HepG2 (cell line): ENCODE data around the gene DDAH1. TPM values are rescaled to one million over a fixed set of nuclear protein-coding genes. Genes with fewer than 3 reads are reported as not detected.

Source experiments
- ATAC-seq: fragments of 200-7000 bp; cut with Tn5 transposase; 3 replicates; pipeline ENCODE4 v1.9.1; 2020; ENCODE audit warnings: mild to moderate bottlenecking, moderate library complexity
- BruUV-seq: library from RNA; stranded (reverse); fragments of 400-500 nt; replicated peaks from 2 replicates; lab custom pipeline; 2021; lab: Mats Ljungman, UMichigan
- CTCF ChIA-PET: fragments of 300-600 bp; formaldehyde crosslinking; extraction: SDS; loops from one replicate; lab custom pipeline; 2021; ENCODE audit warnings: low total read pairs, inconsistent platforms, low intra/inter-chr PET ratio; lab: Yijun Ruan, JAX
- POLR2A ChIA-PET: fragments of 350-600 bp; sonication (Branson Sonifier 250); formaldehyde crosslinking; loops from one replicate; lab custom pipeline; 2020; ENCODE audit warnings: antibody characterized with exemption, inconsistent platforms; lab: Yijun Ruan, JAX
- DNase-seq: peaks from one replicate; pipeline ENCODE4 v3.0.0-alpha.2; 2015; ENCODE audit warnings: low spot score
- FAIRE-seq: peaks from 3 replicates; lab custom pipeline; 2011; peaks lifted over from hg19 to GRCh38; lab: Jason Lieb, UNC
- H2AFZ ChIP-seq: one replicate; pipeline ENCODE4 v1.6.1; 2011; ENCODE audit warnings: low read length, inconsistent platforms
- H3K27ac ChIP-seq: fragments of 300-600 bp; 3 replicates; pipeline ENCODE4 v1.8.0; 2011; ENCODE audit warnings: mixed run types, mild to moderate bottlenecking, mixed read lengths, low read length, inconsistent platforms; ENCODE audit not compliant: insufficient read depth; ENCODE audit errors: extremely low read length
- H3K27me3 ChIP-seq, 2 experiments: fragments of 200-600 bp in 1 of 2; 2 replicates in 1 of 2; 3 replicates in 1 of 2; pipeline versions ENCODE4 v1.6.0 to v1.8.0; 2011; ENCODE audit warnings: low read length in 2 of 2, mild to moderate bottlenecking in 2 of 2, moderate library complexity in 2 of 2, inconsistent platforms in 1 of 2; ENCODE audit not compliant: insufficient read depth in 2 of 2, control insufficient read depth in 1 of 2
- H3K36me3 ChIP-seq, 2 experiments: fragments of 200-600 bp in 1 of 2; replicated peaks in 1 of 2; 2 replicates in 1 of 2; 3 replicates in 1 of 2; pipeline versions ENCODE4 v1.5.1 to v1.8.0; 2011; ENCODE audit warnings: low read length in 2 of 2, inconsistent platforms in 1 of 2; ENCODE audit not compliant: insufficient read depth in 2 of 2, control insufficient read depth in 1 of 2
- H3K4me1 ChIP-seq: 2 replicates; pipeline ENCODE4 v1.5.1; 2012; ENCODE audit warnings: low read length, inconsistent platforms; ENCODE audit not compliant: insufficient read depth
- H3K4me2 ChIP-seq: 2 replicates; pipeline ENCODE4 v1.6.0; 2011; ENCODE audit warnings: low read depth, low read length, inconsistent platforms
- H3K4me3 ChIP-seq, 3 experiments: fragments of 200-600 bp in 1 of 3; sonication (generic), shearing (Covaris generic) in 1 of 3; replicated peaks in 1 of 3; 2 replicates each; pipeline ENCODE4 v1.5.1; 2011 to 2016; ENCODE audit warnings: low read length in 3 of 3, inconsistent platforms in 2 of 3, low read depth in 2 of 3, mild to moderate bottlenecking in 2 of 3, control low read depth in 1 of 3, mixed read lengths in 1 of 3; ENCODE audit not compliant: insufficient read depth in 1 of 3
- H3K79me2 ChIP-seq: one replicate; pipeline ENCODE4 v1.6.1; 2011; ENCODE audit warnings: low read length, inconsistent platforms; ENCODE audit not compliant: insufficient read depth
- H3K9ac ChIP-seq: 2 replicates; pipeline ENCODE4 v1.6.0; 2011; ENCODE audit warnings: mild to moderate bottlenecking, low read depth, low read length, inconsistent platforms; ENCODE audit not compliant: insufficient read depth
- H3K9me3 ChIP-seq: 2 replicates; pipeline ENCODE4 v1.5.1; 2012; ENCODE audit warnings: mild to moderate bottlenecking, low read length
- H4K20me1 ChIP-seq: 2 replicates; pipeline ENCODE4 v1.6.0; 2011; ENCODE audit warnings: inconsistent platforms, mild to moderate bottlenecking, low read length, moderate library complexity; ENCODE audit not compliant: insufficient read depth
- NBN ChIP-seq: fragments of 450-650 bp; conservative IDR thresholded peaks from 2 replicates; pipeline ENCODE4 v1.6.1; 2017
- NFE2L1 ChIP-seq: sonication (generic); formaldehyde crosslinking; IDR thresholded peaks from 2 replicates; pipeline ENCODE4 v1.4.0; 2020; ENCODE audit warnings: missing genetic modification reagents, mild to moderate bottlenecking, borderline replicate concordance
- ZEB1 ChIP-seq: IDR thresholded peaks from 2 replicates; pipeline ENCODE4 v1.6.1; 2012; ENCODE audit warnings: mild to moderate bottlenecking, low read depth, inconsistent platforms; ENCODE audit not compliant: insufficient replicate concordance
- ZNF275 ChIP-seq: sonication (generic); formaldehyde crosslinking; IDR thresholded peaks from 2 replicates; pipeline ENCODE4 v1.8.0; 2022; ENCODE audit warnings: missing genetic modification reagents, mild to moderate bottlenecking, inconsistent platforms, borderline replicate concordance
- ZNF431 ChIP-seq: sonication (generic); formaldehyde crosslinking; IDR thresholded peaks from 2 replicates; pipeline ENCODE4 v1.9.0; 2022; ENCODE audit warnings: missing genetic modification reagents, low read depth, mild to moderate bottlenecking, borderline replicate concordance
- ZNF543 ChIP-seq: sonication (generic); formaldehyde crosslinking; IDR thresholded peaks from 2 replicates; pipeline ENCODE4 v1.4.0; 2020; ENCODE audit warnings: mild to moderate bottlenecking, missing genetic modification reagents
- ZNF773 ChIP-seq: sonication (generic); formaldehyde crosslinking; IDR thresholded peaks from 2 replicates; pipeline ENCODE4 v1.4.0; 2020; ENCODE audit warnings: missing genetic modification reagents, borderline replicate concordance
- WGBS: methylation state at CpG from one replicate; pipeline ENCODE4 v1.1.6; 2017; ENCODE audit warnings: low lambda C conversion rate; 5-methylcytosine and 5-hydroxymethylcytosine counted together
- in situ Hi-C: cut with HindIII; loops from 2 replicates; pipeline ENCODE4 v1.10.0; 2017; ENCODE audit warnings: low pct_unique_long_range_greater_than_20kb; ENCODE audit not compliant: extremely low pct_ligation_motif_present
- intact Hi-C: fragments of 100-400 bp; cut with micrococcal nuclease; formaldehyde crosslinking; loops from one replicate; pipeline ENCODE4 v1.10.0; 2022; ENCODE audit not compliant: unreplicated experiment
- polyA plus RNA-seq, 8 experiments: library from polyadenylated mRNA; depleted of rRNA in 3 of 8; stranded (reverse) in 7 of 8; unstranded in 1 of 8; fragments of >200 nt; fragmentation: Illumina TruSeq in 4 of 8; extraction: Trizol in 4 of 8; gene quantifications; 2 replicates each; pipeline versions ENCODE4 v1.2.1 to v1.2.3, GENCODE V29; 2011 to 2016; ENCODE audit warnings: low read depth in 4 of 8, missing spikeins in 1 of 8, mixed read lengths in 1 of 8; ENCODE audit not compliant: insufficient read depth in 1 of 8
- total RNA-seq, 5 experiments: library from RNA; depleted of rRNA; stranded (reverse); fragments of >200 nt; fragmentation: Illumina TruSeq; extraction: Trizol; gene quantifications; 2 replicates each; pipeline ENCODE4 v1.2.3, GENCODE V29; 2016; ENCODE audit warnings: low read depth in 1 of 5
- TF ChIP-seq, protein P1 (sequence below): IDR thresholded peaks from 2 replicates; pipeline ENCODE4 v1.4.0; 2020; ENCODE audit warnings: mild to moderate bottlenecking, missing genetic modification reagents
- TF ChIP-seq, protein P2 (sequence below): sonication (generic); formaldehyde crosslinking; IDR thresholded peaks from 2 replicates; pipeline ENCODE4 v1.4.0; 2020; ENCODE audit warnings: mild to moderate bottlenecking, missing genetic modification reagents

DDAH1 gene
- total and polyA plus RNA-seq, 2 of the 13 experiments (the other 11 are each of a cell fraction or from before 2014, with no cell fraction given), result 39.7 to 64.4 TPM

DNA sequence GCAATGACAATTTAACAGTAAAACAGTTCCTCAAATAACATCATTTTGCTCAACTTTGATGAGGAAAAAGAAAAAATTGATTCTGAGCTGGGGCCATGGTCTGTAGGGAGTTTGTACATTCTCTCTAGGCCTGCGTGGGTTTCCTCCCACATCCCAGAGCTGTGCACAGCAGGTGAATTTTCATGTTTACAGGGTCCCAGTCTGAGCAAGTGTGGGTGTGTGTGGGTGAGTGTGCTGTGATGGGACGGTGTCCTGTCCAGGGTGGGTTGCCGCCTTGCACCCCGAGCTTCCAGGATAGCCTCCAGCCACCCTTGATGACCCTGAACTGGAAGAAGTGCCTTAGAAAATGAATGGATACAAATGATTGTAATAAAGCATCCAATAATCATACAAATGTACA is 112.9 kb downstream of the DDAH1 start (continued):
- TF ChIP-seq, protein P1, sequence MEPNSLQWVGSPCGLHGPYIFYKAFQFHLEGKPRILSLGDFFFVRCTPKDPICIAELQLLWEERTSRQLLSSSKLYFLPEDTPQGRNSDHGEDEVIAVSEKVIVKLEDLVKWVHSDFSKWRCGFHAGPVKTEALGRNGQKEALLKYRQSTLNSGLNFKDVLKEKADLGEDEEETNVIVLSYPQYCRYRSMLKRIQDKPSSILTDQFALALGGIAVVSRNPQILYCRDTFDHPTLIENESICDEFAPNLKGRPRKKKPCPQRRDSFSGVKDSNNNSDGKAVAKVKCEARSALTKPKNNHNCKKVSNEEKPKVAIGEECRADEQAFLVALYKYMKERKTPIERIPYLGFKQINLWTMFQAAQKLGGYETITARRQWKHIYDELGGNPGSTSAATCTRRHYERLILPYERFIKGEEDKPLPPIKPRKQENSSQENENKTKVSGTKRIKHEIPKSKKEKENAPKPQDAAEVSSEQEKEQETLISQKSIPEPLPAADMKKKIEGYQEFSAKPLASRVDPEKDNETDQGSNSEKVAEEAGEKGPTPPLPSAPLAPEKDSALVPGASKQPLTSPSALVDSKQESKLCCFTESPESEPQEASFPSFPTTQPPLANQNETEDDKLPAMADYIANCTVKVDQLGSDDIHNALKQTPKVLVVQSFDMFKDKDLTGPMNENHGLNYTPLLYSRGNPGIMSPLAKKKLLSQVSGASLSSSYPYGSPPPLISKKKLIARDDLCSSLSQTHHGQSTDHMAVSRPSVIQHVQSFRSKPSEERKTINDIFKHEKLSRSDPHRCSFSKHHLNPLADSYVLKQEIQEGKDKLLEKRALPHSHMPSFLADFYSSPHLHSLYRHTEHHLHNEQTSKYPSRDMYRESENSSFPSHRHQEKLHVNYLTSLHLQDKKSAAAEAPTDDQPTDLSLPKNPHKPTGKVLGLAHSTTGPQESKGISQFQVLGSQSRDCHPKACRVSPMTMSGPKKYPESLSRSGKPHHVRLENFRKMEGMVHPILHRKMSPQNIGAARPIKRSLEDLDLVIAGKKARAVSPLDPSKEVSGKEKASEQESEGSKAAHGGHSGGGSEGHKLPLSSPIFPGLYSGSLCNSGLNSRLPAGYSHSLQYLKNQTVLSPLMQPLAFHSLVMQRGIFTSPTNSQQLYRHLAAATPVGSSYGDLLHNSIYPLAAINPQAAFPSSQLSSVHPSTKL (CRISPR knock-in tag), result no peak

- Histone ChIP-seq H3K4me1 (no peaks in the 10 kb centered on the region), H3K4me2 (no peak overlapping the region), H3K27me3 (no peaks in the 10 kb centered on the region), H3K79me2 (peaks cover 2% of the 10 kb centered on the region), H2AFZ (no peak overlapping the region), H4K20me1 (no peaks in the 10 kb centered on the region), H3K9ac (no peak overlapping the region), H3K27ac (no peak overlapping the region), H3K4me3 (no peak overlapping the region), H3K9me3 (no peaks in the 10 kb centered on the region), H3K36me3 (peaks cover 5 to 45% of the 10 kb centered on the region in 2 experiments; a peak in 4 of 5 replicates)
- CTCF ChIA-PET, result no interaction called here
- DNase-seq, result no peak
- WGBS, result 96% methylated on average over 3 of the region's 3 CpGs
- no TSS peak for BruUV-seq
- POLR2A ChIA-PET, result no interaction called here
- no peak for TF ChIP-seq ZNF431 (CRISPR knock-in tag)
- TF ChIP-seq ZEB1, result no peak
- TF ChIP-seq, protein P2, sequence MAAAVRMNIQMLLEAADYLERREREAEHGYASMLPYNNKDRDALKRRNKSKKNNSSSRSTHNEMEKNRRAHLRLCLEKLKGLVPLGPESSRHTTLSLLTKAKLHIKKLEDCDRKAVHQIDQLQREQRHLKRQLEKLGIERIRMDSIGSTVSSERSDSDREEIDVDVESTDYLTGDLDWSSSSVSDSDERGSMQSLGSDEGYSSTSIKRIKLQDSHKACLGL (CRISPR knock-in tag), result no peak
- TF ChIP-seq NFE2L1 (CRISPR knock-in tag), result no peak
- TF ChIP-seq ZNF543 (CRISPR knock-in tag), result no peak
- no peak for TF ChIP-seq ZNF275 (CRISPR knock-in tag)
- TF ChIP-seq NBN, result no peak
- TF ChIP-seq ZNF773, result no peak
- in situ Hi-C loops (no loop called here), intact Hi-C loops (no loop called here)
- ATAC-seq, result no peak
- no peak for FAIRE-seq
These were observed 113.6 kb downstream of the DDAH1 start for GRCh38 chr1:85351202-85351828.
